GM15510 (cell line): ENCODE data around the gene GIGYF2.

ENCODE experiments used
- POLR2A ChIP-seq: IDR thresholded peaks from 3 replicates; pipeline ENCODE4 v1.6.1; 2011; ENCODE audit warnings: borderline replicate concordance; ENCODE audit not compliant: insufficient read length; ENCODE audit errors: extremely low read depth

Gene GIGYF2

GRCh38 chr2:232884001-232884421, 186.9 kb downstream of the GIGYF2 start:
- TF ChIP-seq POLR2A = no peak

GRCh38 chr2:232884549-232885263, 187.6 kb downstream of the GIGYF2 start:
- TF ChIP-seq POLR2A = no peak

DNA sequence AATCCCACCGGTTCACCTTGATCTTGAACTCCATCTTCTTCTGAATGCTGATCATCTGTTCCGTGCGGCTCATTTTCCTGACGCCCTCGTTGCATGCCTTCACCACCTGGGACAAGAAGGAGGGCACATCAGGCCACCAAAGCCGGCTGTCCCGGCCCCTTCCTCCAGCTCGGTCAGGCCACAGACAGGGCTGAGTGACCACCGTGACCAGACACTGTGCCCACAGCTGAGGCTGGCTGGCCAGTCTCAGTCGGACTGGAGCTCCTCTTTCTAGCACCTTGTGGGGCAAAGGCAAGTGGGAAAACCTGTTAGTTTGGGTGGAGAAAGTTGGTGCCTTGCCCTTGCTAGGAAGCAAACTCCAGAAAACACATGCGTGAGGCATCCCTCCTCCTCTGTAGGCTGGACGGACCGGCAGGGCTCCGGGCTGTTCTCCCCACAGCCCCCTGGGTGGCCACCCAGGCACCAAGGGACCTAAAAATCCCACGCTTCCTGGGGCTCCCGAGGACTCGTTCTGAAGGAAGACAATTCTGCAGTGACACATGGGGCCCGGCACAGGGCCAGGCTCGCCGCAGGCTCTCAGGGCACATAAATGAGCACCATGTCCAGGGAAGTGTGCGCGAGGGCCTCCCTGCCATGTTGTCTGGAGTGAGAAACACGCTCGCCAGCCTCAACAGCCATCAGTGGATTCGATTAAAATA, 188.3 kb downstream of the GIGYF2 start:
- TF ChIP-seq POLR2A = no peak

- TF ChIP-seq POLR2A = no peak
Measured at GRCh38 chr2:232886176-232886575, 189.0 kb downstream of the GIGYF2 start.

GRCh38 chr2:232886632-232887031, 189.5 kb downstream of the GIGYF2 start:
- no peak for TF ChIP-seq POLR2A

- TF ChIP-seq POLR2A = no peak
Measured at GRCh38 chr2:232887171-232887850, 190.2 kb downstream of the GIGYF2 start.

DNA sequence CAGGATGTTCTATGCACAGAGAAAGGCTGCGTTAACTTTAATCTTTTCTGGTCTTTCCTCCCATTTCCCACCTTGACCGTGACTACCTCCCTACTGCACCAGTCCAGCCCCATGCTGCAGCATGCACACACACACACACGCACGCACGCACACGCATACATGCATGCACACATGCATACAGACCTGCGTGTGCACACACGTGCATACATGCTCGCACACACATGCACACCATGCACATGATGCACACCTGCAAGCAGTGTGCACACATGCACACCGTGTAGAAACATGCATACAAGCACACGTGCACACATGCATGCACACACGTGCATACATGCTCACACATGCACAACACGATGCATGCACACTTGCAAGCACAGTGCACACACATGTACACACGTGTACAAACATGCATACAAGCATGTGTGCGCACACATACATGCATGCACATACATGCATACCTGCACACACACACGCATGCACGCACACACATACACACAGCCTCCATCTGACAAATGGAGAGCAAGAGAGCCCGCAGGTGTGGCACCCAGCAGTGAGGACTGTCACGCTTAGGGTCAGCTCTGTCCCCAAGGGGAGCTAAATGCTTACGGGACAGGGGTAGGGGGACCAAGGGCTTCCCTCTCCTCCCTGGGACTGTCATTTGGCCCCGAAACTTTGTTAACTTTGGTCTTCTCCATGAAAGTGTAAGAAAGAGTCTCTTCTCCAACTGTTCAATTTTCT, 191.1 kb downstream of the GIGYF2 start:
- no peak for TF ChIP-seq POLR2A

DNA sequence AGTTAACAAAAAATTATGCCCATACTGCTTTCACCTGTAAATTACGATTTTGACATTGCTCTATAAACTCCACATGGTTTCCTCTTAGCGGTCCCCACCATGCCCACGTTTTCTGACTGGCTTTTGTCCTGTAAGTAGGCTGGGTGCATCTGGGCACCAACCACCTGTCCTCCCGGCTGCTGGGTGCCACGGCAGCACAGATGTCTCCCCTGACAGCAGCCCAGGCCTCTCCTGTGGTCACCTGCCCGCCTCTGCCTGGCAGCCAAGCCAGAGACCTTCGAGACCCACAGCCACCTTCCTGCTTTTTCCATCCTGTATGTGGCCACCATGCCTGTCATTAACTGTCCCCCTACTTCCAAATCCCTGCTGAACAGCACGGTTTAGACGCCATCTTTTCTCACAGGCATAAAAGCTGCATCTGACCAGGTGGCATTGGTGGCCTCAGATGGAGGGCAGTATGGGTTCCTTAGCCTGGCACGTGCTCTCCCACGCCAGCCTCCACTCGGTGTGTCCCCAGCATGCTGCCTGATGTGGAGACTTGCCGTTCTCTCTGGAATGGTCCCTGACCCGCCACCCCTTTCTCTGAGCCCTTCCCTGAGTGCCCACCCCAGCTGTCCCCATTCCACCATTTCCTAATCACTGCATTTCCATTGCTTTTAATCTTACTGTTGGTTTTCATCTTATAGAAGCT, 191.9 kb downstream of the GIGYF2 start:
- no peak for TF ChIP-seq POLR2A

DNA sequence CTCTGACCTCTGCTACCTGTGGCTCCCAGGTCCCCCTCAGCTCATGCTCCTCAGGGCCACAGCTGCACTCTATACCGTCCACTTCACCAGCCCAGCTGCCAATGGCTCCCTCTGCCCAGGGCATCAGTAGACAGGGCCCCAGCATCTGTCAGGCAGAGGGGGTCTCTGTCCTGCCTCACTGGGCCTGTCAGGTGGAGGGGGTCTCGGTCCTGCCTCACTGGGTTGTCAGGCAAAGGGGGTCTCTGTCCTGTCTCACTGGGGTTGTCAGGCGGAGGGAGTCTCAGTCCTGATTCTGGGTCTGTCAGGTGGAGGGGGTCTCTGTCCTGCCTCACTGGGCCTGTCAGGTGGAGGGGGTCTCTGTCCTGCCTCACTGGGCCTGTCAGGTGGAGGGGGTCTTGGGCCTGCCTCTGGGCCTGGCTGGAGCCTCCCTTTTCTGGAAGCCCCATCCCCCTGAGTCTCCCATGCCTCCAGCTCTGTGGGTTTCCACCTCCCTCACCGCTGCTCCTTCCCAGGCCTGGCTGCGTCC, 192.8 kb downstream of the GIGYF2 start:
- no peak for TF ChIP-seq POLR2A

DNA sequence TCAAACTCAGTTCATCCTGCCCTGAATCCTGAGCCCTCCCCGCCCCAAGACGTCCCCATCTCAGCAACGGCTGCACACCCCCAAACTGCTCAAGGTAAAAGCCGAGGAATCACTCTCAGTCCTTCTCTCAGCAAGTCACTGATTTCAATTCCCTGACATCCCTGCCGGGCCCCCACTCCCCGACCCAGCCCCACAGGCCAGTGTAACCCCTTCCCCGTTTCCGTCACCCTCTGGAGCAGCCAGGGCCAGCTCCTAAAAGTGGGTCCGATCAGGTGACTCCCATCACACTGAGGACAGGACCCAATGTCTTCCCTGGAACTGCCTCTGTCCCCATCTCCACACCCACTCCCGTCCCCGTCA, 193.4 kb downstream of the GIGYF2 start:
- no peak for TF ChIP-seq POLR2A

- TF ChIP-seq POLR2A = no peak
Measured at GRCh38 chr2:232890896-232891601, 193.9 kb downstream of the GIGYF2 start.

DNA sequence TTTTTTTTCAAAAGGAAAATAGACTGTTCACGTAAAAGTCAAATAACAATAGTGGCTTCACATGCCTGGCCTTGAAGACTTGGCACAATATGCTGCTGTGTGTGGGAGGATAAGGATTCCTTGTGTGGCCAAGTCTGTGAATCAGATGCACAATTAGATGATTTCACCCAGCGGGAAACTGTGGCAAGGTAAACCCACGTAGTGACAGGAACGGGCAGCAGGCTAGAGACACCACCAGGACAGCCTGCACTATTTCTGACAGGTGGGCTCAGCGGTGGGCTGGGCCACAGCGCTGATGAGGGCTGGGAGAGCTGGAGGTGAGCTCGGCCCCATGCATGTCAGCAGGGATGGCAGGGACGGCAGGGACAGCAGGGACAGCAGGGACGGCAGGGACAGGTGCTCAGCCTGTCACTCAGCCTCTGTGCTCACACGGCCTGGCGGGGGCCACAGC, 194.5 kb downstream of the GIGYF2 start:
- TF ChIP-seq POLR2A = no peak

DNA sequence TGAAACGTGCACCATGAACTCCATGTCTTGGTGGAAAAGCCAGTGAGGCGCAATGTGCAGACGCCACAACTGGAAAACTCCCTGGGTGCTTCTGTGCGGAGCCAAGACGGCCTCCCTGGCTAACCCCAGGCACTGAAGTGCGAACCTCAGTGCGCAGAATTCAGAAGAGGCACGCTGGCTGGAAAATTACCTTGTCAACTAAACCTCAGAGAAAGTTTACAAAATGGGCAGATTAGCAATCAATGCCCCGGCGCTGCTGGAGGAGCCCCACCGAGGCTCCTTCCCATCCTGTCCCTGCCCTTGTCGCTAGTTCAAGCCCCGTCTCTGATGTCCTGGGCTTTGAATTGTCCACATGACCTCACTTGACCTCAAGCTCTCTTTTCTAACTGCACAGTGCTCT, 195.1 kb downstream of the GIGYF2 start:
- TF ChIP-seq POLR2A = no peak
